Stomach (tissue), 4 donors: ENCODE measurements around the gene KRT6C.

Experiments used
- CTCF ChIP-seq, 7 experiments: fragments of 450-650 bp in 4 of 7; fragments of 200-600 bp in 3 of 7; sonication (generic) in 3 of 7; IDR thresholded peaks; one replicate each; pipeline ENCODE4 v1.5.1; 2016 to 2019; ENCODE audit warnings: antibody characterized with exemption in 7 of 7, control low read depth in 2 of 7, mild to moderate bottlenecking in 1 of 7
- POLR2A ChIP-seq, 4 donors: fragments of 450-650 bp; IDR thresholded peaks; one replicate each; pipeline ENCODE4 v1.6.1; 2016; ENCODE audit warnings: antibody characterized with exemption in 4 of 4, control low read depth in 2 of 4, mild to moderate bottlenecking in 1 of 4, moderate library complexity in 1 of 4

GRCh38 chr12:52435659-52435999, 38.0 kb downstream of the KRT6C start:
- TF ChIP-seq CTCF (IDR thresholded peaks at IDR 0.05) (no peak), POLR2A (IDR thresholded peaks at IDR 0.05) (no peak)
